B cell (primary cell): ENCODE data around the gene UBXN10. TPM values are rescaled to one million over a fixed set of nuclear protein-coding genes. Genes with fewer than 3 reads are reported as not detected.
A peak's percentile ranks its signal among the peaks of the same experiment; 100 is the strongest.

ENCODE experiments used
- ATAC-seq: fragments of 200-7000 bp; cut with Tn5 transposase; one replicate; pipeline ENCODE4 v1.10.0; 2021; ENCODE audit warnings: low read depth, mild to moderate bottlenecking, moderate number of reproducible peaks, moderate library complexity
- CTCF ChIA-PET: fragments of 350-600 bp; sonication (Branson Sonifier 250); formaldehyde crosslinking; loops from one replicate; lab custom pipeline; 2021; ENCODE audit warnings: antibody characterized with exemption, inconsistent platforms; lab: Charles Lee
- POLR2A ChIA-PET: fragments of 350-600 bp; sonication (Branson Sonifier 250); formaldehyde crosslinking; loops from one replicate; lab custom pipeline; 2021; ENCODE audit warnings: antibody characterized with exemption; lab: Charles Lee
- DNase-seq: peaks from one replicate; pipeline ENCODE4 v3.0.0; 2013
- H2AFZ ChIP-seq: 2 replicates; pipeline ENCODE4 v1.6.1; 2012; ENCODE audit warnings: mild to moderate bottlenecking, low read depth, low read length; ENCODE audit not compliant: insufficient read depth, poor library complexity, severe bottlenecking
- H3K27ac ChIP-seq, 2 donors: 1 replicate in 1 of 2; 2 replicates in 1 of 2; pipeline ENCODE4 v1.5.1; 2012 to 2013; ENCODE audit warnings: low read length in 2 of 2, mild to moderate bottlenecking in 2 of 2, moderate library complexity in 1 of 2
- H3K27me3 ChIP-seq, 4 experiments: fragments of 200-600 bp in 1 of 4; sonication (generic) in 1 of 4; replicated peaks in 1 of 4; 1 replicate in 2 of 4; 2 replicates in 2 of 4; pipeline versions ENCODE4 v1.6.1 to v1.7.0; 2013 to 2016; ENCODE audit warnings: low read length in 3 of 4, mild to moderate bottlenecking in 2 of 4, mixed read lengths in 1 of 4, moderate library complexity in 1 of 4; ENCODE audit not compliant: insufficient read depth in 4 of 4, control insufficient read depth in 3 of 4; ENCODE audit errors: control extremely low read depth in 1 of 4
- H3K36me3 ChIP-seq, 2 experiments: replicated peaks in 1 of 2; 1 replicate in 1 of 2; 2 replicates in 1 of 2; pipeline versions ENCODE4 v1.6.1 to v1.7.1; 2013; ENCODE audit warnings: low read length in 1 of 2; ENCODE audit not compliant: insufficient read depth in 2 of 2, control insufficient read depth in 1 of 2; ENCODE audit errors: control extremely low read depth in 1 of 2, extremely low read depth in 1 of 2
- H3K4me1 ChIP-seq, 2 donors: fragments of 200-600 bp in 1 of 2; sonication (generic) in 1 of 2; 1 replicate in 1 of 2; 2 replicates in 1 of 2; pipeline versions ENCODE4 v1.5.1 to v1.6.1; 2013 to 2017; ENCODE audit warnings: low read length in 2 of 2; ENCODE audit not compliant: control insufficient read depth in 2 of 2, insufficient read depth in 2 of 2
- H3K4me2 ChIP-seq: replicated peaks from 2 replicates; pipeline ENCODE3; 2012; ENCODE audit warnings: mild to moderate bottlenecking, low read depth, low read length; ENCODE audit not compliant: poor library complexity, severe bottlenecking
- H3K4me3 ChIP-seq, 5 experiments: fragments of 200-600 bp in 1 of 5; sonication (generic) in 1 of 5; 1 replicate in 3 of 5; 2 replicates in 2 of 5; pipeline versions ENCODE4 v1.5.1 to v1.7.0; 2011 to 2016; ENCODE audit warnings: low read length in 4 of 5, mild to moderate bottlenecking in 4 of 5, low read depth in 2 of 5, control low read depth in 1 of 5, moderate library complexity in 1 of 5; ENCODE audit not compliant: insufficient read depth in 1 of 5; ENCODE audit errors: control extremely low read depth in 1 of 5, extremely low read depth in 1 of 5
- H3K79me2 ChIP-seq: fragments of 200-600 bp; sonication (generic); one replicate; pipeline ENCODE4 v1.6.0; 2016; ENCODE audit warnings: low read length; ENCODE audit not compliant: control insufficient read depth, insufficient read depth
- H3K9ac ChIP-seq: fragments of 200-600 bp; sonication (generic); 2 replicates; pipeline ENCODE4 v1.6.1; 2017; ENCODE audit warnings: mild to moderate bottlenecking, low read length, moderate library complexity
- H3K9me3 ChIP-seq, 3 donors: one replicate each; pipeline versions ENCODE4 v1.6.1 to v1.7.1; 2013; ENCODE audit warnings: low read length in 2 of 3; ENCODE audit not compliant: control insufficient read depth in 2 of 3, insufficient read depth in 1 of 3; ENCODE audit errors: control extremely low read depth in 1 of 3
- H4K20me1 ChIP-seq: 2 replicates; pipeline ENCODE4 v1.6.0; 2012; ENCODE audit warnings: mild to moderate bottlenecking, low read length; ENCODE audit not compliant: insufficient read depth, control insufficient read depth, poor library complexity, severe bottlenecking
- H3K27ac Mint-ChIP-seq: one replicate; pipeline ENCODE4 v1.8.0; 2021; ENCODE audit warnings: mixed read lengths
- H3K27me3 Mint-ChIP-seq: one replicate; pipeline ENCODE4 v1.8.0; 2021; ENCODE audit warnings: mixed read lengths
- H3K4me1 Mint-ChIP-seq: one replicate; pipeline ENCODE4 v1.8.0; 2021; ENCODE audit warnings: mixed read lengths
- H3K4me3 Mint-ChIP-seq: one replicate; pipeline ENCODE4 v1.8.0; 2021; ENCODE audit warnings: mixed read lengths
- H3K9me3 Mint-ChIP-seq: one replicate; pipeline ENCODE4 v1.8.0; 2022; ENCODE audit warnings: mixed read lengths; ENCODE audit not compliant: insufficient read depth
- EZH2 ChIP-seq: IDR thresholded peaks from 2 replicates; pipeline ENCODE4 v1.6.1; 2012; ENCODE audit warnings: borderline replicate concordance, low read depth, mild to moderate bottlenecking, moderate library complexity, low read length; ENCODE audit not compliant: insufficient read depth, poor library complexity, severe bottlenecking
- WGBS: methylation state at CpG from one replicate; pipeline ENCODE4 v1.1.5; 2013; ENCODE audit warnings: missing lambda C conversion rate; ENCODE audit not compliant: insufficient coverage; 5-methylcytosine and 5-hydroxymethylcytosine counted together
- intact Hi-C: fragments of 100-400 bp; cut with micrococcal nuclease; formaldehyde crosslinking; loops from one replicate; pipeline ENCODE4 v1.10.0; 2022
- polyA plus RNA-seq: library from polyadenylated mRNA; depleted of rRNA; stranded (reverse); fragments of >200 nt; gene quantifications from 2 replicates; pipeline ENCODE4 v1.2.3, GENCODE V29; 2012
- total RNA-seq, 2 donors: library from RNA; stranded (reverse); fragments of 120-200 nt in 1 of 2; gene quantifications; 1 replicate in 1 of 2; 2 replicates in 1 of 2; pipeline versions ENCODE4 v1.2.3 to v1.2.4, GENCODE V29; 2013 to 2022
- TF ChIP-seq, protein P1 (sequence below): fragments of 200-600 bp; IDR thresholded peaks from one replicate; pipeline ENCODE4 v1.8.0; 2022; ENCODE audit warnings: antibody characterized with exemption, mild to moderate bottlenecking

Gene UBXN10
- total and polyA plus RNA-seq, 2 donors (not counting 1 experiment from before 2014, with no cell fraction given): 0.07 to 0.25 TPM

DNA sequence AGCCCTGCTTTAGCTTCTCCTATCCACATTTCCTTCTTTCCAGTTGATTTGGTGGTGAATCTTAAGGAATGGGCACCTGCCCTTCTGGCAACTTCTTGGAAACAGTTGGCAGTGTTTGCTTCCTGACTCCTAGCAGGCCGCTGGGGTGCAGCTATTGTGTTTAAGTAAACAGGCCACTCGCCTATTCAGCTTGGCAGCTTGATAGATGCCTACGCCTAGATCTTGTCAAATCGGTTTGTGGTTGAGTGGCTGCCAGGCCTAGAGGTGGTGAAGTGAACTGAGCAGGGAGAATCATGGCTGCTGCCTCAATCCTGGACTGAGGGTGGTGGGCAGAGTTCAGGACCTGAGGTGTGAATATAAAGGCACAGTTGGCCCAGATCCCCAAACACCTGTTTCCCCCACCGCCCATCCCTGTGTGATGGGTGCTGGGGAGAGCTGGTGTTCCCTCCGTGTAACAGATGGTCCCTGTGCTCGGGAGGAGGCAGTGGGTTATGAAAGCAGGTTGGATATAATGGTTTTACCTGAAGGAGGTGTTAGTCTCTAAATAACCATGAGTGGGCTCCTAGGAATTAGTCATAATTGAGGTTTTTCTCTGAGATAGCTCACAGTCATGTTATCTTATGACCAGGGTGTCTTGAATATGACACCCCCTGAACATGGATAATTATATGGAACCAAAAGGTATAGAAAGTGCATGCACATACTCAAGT lies 1.4 kb downstream of the UBXN10 start:
- DNase-seq: no peak
- no peak overlapping the region for H3K9ac ChIP-seq
- no peaks in the 10 kb centered on the region for H4K20me1 ChIP-seq
- no peaks in the 10 kb centered on the region for H3K9me3 ChIP-seq
- 73% methylated on average over 7 of the region's 7 CpGs for WGBS
- POLR2A ChIA-PET: no interaction called here
- Mint-ChIP-seq H3K27me3 (peaks cover 45% of the 10 kb centered on the region), H3K27ac (no peak overlapping the region), H3K4me1 (peaks cover 21% of the 10 kb centered on the region), H3K4me3 (peak overlapping the region; percentile 6), H3K9me3 (no peaks in the 10 kb centered on the region)
- H3K27me3 ChIP-seq: peaks cover 0 to 29% (median 12%) of the 10 kb centered on the region in 4 experiments
- intact Hi-C loops: no loop called here
- CTCF ChIA-PET: interaction anchor here (1.1 to 1.2 kb wide), 3 partner anchors 8 to 212 kb away, joined by 3 read pairs; no protein-coding TSS in a partner anchor
- H3K4me1 ChIP-seq: peaks cover 19 to 21% of the 10 kb centered on the region in 2 donors
- no peak overlapping the region for H3K4me3 ChIP-seq
- no peak overlapping the region for H3K27ac ChIP-seq
- H2AFZ ChIP-seq: no peak overlapping the region
- H3K79me2 ChIP-seq: no peaks in the 10 kb centered on the region
- no peak for TF ChIP-seq EZH2
- TF ChIP-seq, protein P1, sequence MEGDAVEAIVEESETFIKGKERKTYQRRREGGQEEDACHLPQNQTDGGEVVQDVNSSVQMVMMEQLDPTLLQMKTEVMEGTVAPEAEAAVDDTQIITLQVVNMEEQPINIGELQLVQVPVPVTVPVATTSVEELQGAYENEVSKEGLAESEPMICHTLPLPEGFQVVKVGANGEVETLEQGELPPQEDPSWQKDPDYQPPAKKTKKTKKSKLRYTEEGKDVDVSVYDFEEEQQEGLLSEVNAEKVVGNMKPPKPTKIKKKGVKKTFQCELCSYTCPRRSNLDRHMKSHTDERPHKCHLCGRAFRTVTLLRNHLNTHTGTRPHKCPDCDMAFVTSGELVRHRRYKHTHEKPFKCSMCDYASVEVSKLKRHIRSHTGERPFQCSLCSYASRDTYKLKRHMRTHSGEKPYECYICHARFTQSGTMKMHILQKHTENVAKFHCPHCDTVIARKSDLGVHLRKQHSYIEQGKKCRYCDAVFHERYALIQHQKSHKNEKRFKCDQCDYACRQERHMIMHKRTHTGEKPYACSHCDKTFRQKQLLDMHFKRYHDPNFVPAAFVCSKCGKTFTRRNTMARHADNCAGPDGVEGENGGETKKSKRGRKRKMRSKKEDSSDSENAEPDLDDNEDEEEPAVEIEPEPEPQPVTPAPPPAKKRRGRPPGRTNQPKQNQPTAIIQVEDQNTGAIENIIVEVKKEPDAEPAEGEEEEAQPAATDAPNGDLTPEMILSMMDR: no peak
- no peak for ATAC-seq
- H3K36me3 ChIP-seq: no peaks in the 10 kb centered on the region
- no peak overlapping the region for H3K4me2 ChIP-seq

GRCh38 chr1:20187813-20188454 lies 2.0 kb downstream of the UBXN10 start:
- H3K4me3 ChIP-seq: no peak overlapping the region
- H3K27me3 Mint-ChIP-seq: peaks cover 49% of the 10 kb centered on the region
- 72% methylated on average over 4 of the region's 4 CpGs for WGBS
- H3K9me3 Mint-ChIP-seq: no peaks in the 10 kb centered on the region
- peaks cover 19 to 21% of the 10 kb centered on the region in 2 donors for H3K4me1 ChIP-seq
- no peak overlapping the region for H3K4me3 Mint-ChIP-seq
- no peak overlapping the region for H3K9ac ChIP-seq
- H3K9me3 ChIP-seq: no peaks in the 10 kb centered on the region
- ATAC-seq (no peak), DNase-seq (no peak)
- no peak overlapping the region for H2AFZ ChIP-seq
- CTCF ChIA-PET: interaction anchor here (1.1 to 1.2 kb wide), 3 partner anchors 9 to 213 kb away, joined by 3 read pairs; no protein-coding TSS in a partner anchor
- no peak overlapping the region for H3K27ac Mint-ChIP-seq
- TF ChIP-seq, protein P1: no peak
- TF ChIP-seq EZH2: no peak
- no peaks in the 10 kb centered on the region for H4K20me1 ChIP-seq
- POLR2A ChIA-PET: interaction anchor here (0.6 kb wide), 1 partner anchor 109 kb away, joined by 9 read pairs; no protein-coding TSS in a partner anchor
- H3K79me2 ChIP-seq: no peaks in the 10 kb centered on the region
- H3K4me2 ChIP-seq: no peak overlapping the region
- intact Hi-C loops: no loop called here
- H3K27ac ChIP-seq: no peak overlapping the region
- no peaks in the 10 kb centered on the region for H3K36me3 ChIP-seq
- peaks cover 21% of the 10 kb centered on the region for H3K4me1 Mint-ChIP-seq
- peaks cover 0 to 32% (median 12%) of the 10 kb centered on the region in 4 experiments for H3K27me3 ChIP-seq
